ENCODE results near the gene CDH23. TPM values are rescaled to one million over a fixed set of nuclear protein-coding genes. Genes with fewer than 3 reads are reported as not detected.
A peak's percentile ranks its signal among the peaks of the same experiment; 100 is the strongest.

The CDH23 gene
- total RNA-seq, 4 donors from 2014 or later = 0.72 to 4.1 (median 2.2) TPM

DNA sequence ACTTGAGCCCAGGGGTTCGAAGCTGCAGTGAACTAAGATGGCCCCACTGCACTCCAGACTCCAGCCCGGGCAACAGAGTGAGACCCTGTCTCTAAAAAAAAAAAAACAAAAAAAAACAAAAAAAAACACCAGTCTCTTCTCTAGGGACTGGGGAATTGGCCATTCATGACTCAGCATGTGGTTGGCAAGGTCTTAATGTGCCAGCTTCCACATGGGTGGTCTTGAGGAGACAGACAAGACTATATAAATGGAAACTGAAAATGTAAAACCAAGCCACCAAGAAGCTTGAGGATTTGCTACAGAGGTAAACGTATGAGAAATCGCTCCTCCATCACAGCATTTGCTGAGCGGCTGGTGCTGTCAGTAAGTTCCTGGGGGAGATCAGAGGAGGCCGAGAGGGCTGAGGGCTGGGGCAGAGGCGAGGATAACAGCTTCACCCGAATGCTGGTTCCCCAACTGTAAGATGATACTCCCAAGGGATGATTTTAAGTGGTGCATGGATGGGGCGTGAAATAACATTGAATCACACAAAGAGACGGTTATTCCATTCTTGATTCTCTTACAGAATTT lies 194.1 kb downstream of the CDH23 start:
- DNase-seq (ENCODE audit: low spot score in 2 of 2) = no peak
- peaks cover 10% of the 10 kb centered on the region for H3K4me1 ChIP-seq
- H3K9me3 ChIP-seq = no peaks in the 10 kb centered on the region
- WGBS = 85% methylated on average over 10 of the region's 10 CpGs
- H3K36me3 ChIP-seq = no peaks in the 10 kb centered on the region
- TF ChIP-seq POLR2AphosphoS5 (IDR thresholded peaks at IDR 0.05) (no peak), EP300 (IDR thresholded peaks at IDR 0.05) (no peak), POLR2A (IDR thresholded peaks at IDR 0.05) (no peak)
- TF ChIP-seq, protein P1, sequence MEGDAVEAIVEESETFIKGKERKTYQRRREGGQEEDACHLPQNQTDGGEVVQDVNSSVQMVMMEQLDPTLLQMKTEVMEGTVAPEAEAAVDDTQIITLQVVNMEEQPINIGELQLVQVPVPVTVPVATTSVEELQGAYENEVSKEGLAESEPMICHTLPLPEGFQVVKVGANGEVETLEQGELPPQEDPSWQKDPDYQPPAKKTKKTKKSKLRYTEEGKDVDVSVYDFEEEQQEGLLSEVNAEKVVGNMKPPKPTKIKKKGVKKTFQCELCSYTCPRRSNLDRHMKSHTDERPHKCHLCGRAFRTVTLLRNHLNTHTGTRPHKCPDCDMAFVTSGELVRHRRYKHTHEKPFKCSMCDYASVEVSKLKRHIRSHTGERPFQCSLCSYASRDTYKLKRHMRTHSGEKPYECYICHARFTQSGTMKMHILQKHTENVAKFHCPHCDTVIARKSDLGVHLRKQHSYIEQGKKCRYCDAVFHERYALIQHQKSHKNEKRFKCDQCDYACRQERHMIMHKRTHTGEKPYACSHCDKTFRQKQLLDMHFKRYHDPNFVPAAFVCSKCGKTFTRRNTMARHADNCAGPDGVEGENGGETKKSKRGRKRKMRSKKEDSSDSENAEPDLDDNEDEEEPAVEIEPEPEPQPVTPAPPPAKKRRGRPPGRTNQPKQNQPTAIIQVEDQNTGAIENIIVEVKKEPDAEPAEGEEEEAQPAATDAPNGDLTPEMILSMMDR (IDR thresholded peaks at IDR 0.05) = no peak
- H3K27ac ChIP-seq = no peak overlapping the region
- no peaks in the 10 kb centered on the region for H3K27me3 ChIP-seq
- H3K4me3 ChIP-seq = no peak overlapping the region

DNA sequence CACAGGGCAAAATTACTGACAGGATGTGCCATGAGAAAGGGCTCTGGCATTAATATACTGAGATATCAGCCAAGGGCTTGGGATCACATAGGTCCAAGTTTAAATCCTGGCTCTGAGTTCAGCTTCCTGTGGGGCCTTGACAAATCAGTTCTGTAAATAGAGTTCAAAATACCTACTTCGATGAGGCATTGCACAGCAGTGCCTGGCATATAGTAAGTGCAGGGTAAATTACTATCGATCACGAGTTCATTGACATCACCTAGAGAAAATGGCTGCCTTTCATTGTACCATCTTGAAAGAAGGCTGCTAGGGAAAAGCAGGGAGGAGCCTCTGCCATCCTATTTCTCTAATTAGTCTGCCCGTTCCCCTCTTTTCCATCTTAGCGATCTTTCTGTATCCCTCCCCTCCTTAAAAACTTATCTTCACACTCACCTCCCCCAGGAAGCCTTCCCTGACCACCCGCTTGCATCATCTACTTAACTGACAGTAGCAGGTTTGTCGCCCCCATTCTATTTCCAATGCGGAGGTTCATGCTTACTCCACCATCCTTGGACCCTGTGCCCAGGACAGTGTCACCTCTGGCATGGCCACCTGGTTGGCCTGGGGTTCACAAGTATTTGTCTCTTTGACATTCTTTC lies 198.3 kb downstream of the CDH23 start:
- H3K36me3 ChIP-seq = no peaks in the 10 kb centered on the region
- no peak for DNase-seq (ENCODE audit: low spot score in 2 of 2)
- TF ChIP-seq POLR2AphosphoS5 (IDR thresholded peaks at IDR 0.05) (no peak), POLR2A (IDR thresholded peaks at IDR 0.05) (no peak), EP300 (IDR thresholded peaks at IDR 0.05) (no peak)
- TF ChIP-seq, protein P1 (IDR thresholded peaks at IDR 0.05) = no peak
- no peak overlapping the region for H3K27ac ChIP-seq
- WGBS = 82% methylated on average over 8 of the region's 8 CpGs
- H3K4me1 ChIP-seq = peaks cover 38% of the 10 kb centered on the region
- H3K4me3 ChIP-seq = no peak overlapping the region
- no peaks in the 10 kb centered on the region for H3K27me3 ChIP-seq
- H3K9me3 ChIP-seq = no peaks in the 10 kb centered on the region

DNA sequence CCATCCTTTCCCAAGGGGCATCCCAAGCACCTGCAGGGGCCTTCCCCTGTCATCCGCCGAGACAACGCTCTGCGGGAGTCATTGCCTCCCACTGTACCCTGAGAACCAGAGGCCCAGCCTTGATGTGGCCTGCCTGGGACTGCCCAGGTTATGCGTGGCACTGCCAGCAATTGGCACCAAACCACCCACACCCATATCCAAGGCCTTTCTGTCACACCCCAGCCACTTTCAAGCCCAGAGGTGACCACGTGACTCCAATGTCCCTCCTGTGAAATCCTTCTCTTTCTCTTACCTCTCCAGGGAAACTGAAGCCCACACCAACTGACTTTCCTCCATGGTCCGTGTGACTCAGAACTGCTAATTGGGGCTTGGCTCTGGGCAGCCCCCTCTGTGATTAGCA lies 198.9 kb downstream of the CDH23 start:
- Histone ChIP-seq H3K4me3 (no peak overlapping the region), H3K27ac (no peak overlapping the region), H3K36me3 (no peaks in the 10 kb centered on the region), H3K9me3 (no peaks in the 10 kb centered on the region), H3K4me1 (peaks cover 33% of the 10 kb centered on the region), H3K27me3 (no peaks in the 10 kb centered on the region)
- DNase-seq (ENCODE audit: low spot score in 2 of 2) = no peak
- WGBS = 98% methylated on average over 4 of the region's 7 CpGs
- TF ChIP-seq EP300 (IDR thresholded peaks at IDR 0.05) (no peak), POLR2A (IDR thresholded peaks at IDR 0.05) (no peak), POLR2AphosphoS5 (IDR thresholded peaks at IDR 0.05) (no peak)
- TF ChIP-seq, protein P1 (IDR thresholded peaks at IDR 0.05) = no peak

DNA sequence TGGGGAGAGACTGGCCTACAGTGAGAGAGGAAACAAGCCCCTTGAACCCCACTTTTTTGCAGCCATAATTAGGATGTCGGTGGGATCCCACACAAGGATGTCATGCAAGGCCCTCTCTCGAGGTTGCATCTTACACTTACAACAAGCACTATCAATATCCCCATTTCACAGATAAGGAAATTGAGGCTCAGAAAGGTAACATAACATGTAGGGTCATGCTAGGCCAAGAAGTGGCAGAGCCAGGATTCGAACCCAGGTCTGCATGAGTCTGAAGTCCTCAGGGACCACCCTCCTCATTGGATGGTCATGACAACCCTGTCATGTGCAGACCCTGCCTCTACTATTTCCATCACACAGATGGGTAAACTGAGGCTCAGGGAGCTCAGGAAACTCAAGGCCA lies 199.4 kb downstream of the CDH23 start:
- TF ChIP-seq, protein P1 (IDR thresholded peaks at IDR 0.05) = no peak
- no peak for TF ChIP-seq POLR2AphosphoS5 (IDR thresholded peaks at IDR 0.05)
- no peak for TF ChIP-seq EP300 (IDR thresholded peaks at IDR 0.05)
- TF ChIP-seq POLR2A (IDR thresholded peaks at IDR 0.05) = no peak
- H3K36me3 ChIP-seq = no peaks in the 10 kb centered on the region
- WGBS = 91% methylated on average over 3 of the region's 3 CpGs

DNA sequence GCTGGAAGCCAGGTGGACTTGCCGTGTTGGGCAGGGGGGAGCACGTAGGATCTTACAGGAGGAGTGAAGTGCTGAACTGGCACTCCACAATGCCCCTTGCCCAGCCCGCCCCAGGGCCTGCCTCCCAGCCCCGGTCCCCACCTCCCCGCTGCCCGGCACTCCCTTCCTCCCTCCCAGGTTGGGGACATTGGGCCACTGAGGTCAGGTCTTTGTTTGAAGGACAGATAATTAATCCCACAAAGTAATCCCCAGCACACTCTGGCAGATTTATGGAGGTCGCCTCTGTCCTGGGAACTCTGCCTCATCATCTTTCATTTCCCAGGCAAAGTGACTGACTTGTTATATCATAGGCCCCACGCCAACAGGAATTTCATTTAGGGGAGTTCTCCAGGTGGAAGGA lies 200.0 kb downstream of the CDH23 start:
- peaks cover 36% of the 10 kb centered on the region for H3K4me1 ChIP-seq
- no peaks in the 10 kb centered on the region for H3K9me3 ChIP-seq
- no peak for TF ChIP-seq POLR2AphosphoS5 (IDR thresholded peaks at IDR 0.05)
- no peak for TF ChIP-seq EP300 (IDR thresholded peaks at IDR 0.05)
- no peak for TF ChIP-seq POLR2A (IDR thresholded peaks at IDR 0.05)
- TF ChIP-seq, protein P1 (IDR thresholded peaks at IDR 0.05) = no peak
- no peaks in the 10 kb centered on the region for H3K27me3 ChIP-seq
- peak overlapping the region; percentile 92 for H3K27ac ChIP-seq
- no peak for DNase-seq (ENCODE audit: low spot score in 2 of 2)
- H3K4me3 ChIP-seq = no peak overlapping the region
- 96% methylated on average over 7 of the region's 8 CpGs for WGBS
- no peaks in the 10 kb centered on the region for H3K36me3 ChIP-seq

More for the DNA sequence above, 199.4 kb downstream of the CDH23 start:
- Histone ChIP-seq H3K4me3 (no peak overlapping the region), H3K27ac (no peak overlapping the region), H3K27me3 (no peaks in the 10 kb centered on the region), H3K4me1 (peaks cover 36% of the 10 kb centered on the region), H3K9me3 (no peaks in the 10 kb centered on the region)
- no peak for DNase-seq (ENCODE audit: low spot score in 2 of 2)

Measured in suprapubic skin (tissue), 4 donors.